Mononuclear cell (primary cell): Measurements from ENCODE around the gene SPACA9. TPM values are rescaled to one million over a fixed set of nuclear protein-coding genes. Genes with fewer than 3 reads are reported as not detected.
A peak's percentile ranks its signal among the peaks of the same experiment; 100 is the strongest.

Source experiments
- H3K27me3 ChIP-seq: 2 replicates; pipeline ENCODE4 v1.6.0; 2011; ENCODE audit warnings: low read length, control low read depth; ENCODE audit not compliant: insufficient read depth
- H3K4me1 ChIP-seq: 2 replicates; pipeline ENCODE4 v1.5.1; 2011; ENCODE audit warnings: mild to moderate bottlenecking, low read length, control low read depth; ENCODE audit not compliant: insufficient read depth
- H3K4me3 ChIP-seq: 2 replicates; pipeline ENCODE4 v1.5.1; 2011; ENCODE audit warnings: mild to moderate bottlenecking, low read length, moderate library complexity
- H3K9me3 ChIP-seq: 2 replicates; pipeline ENCODE4 v1.5.1; 2011; ENCODE audit warnings: low read depth, mild to moderate bottlenecking, control low read depth, low read length
- total RNA-seq: library from RNA; depleted of rRNA; stranded (reverse); fragments of >200 nt; gene quantifications from one replicate; pipeline ENCODE4 v1.2.3, GENCODE V29; 2012

SPACA9 gene
- total RNA-seq, 1 donor: 0.52 TPM

- H3K9me3 ChIP-seq: no peaks in the 10 kb centered on the region
These were observed 22.8 kb upstream of the SPACA9 start for GRCh38 chr9:132855904-132856303.

GRCh38 chr9:132857031-132857430 lies 21.7 kb upstream of the SPACA9 start:
- Histone ChIP-seq H3K27me3 (no peaks in the 10 kb centered on the region), H3K4me1 (no peaks in the 10 kb centered on the region), H3K9me3 (no peaks in the 10 kb centered on the region), H3K4me3 (no peak overlapping the region)

More at GRCh38 chr9:132855904-132856303, 22.8 kb upstream of the SPACA9 start:
- H3K27me3 ChIP-seq: no peaks in the 10 kb centered on the region
- no peaks in the 10 kb centered on the region for H3K4me1 ChIP-seq
- H3K4me3 ChIP-seq: no peak overlapping the region

- Histone ChIP-seq H3K4me3 (no peak overlapping the region), H3K9me3 (no peaks in the 10 kb centered on the region), H3K4me1 (no peaks in the 10 kb centered on the region), H3K27me3 (no peaks in the 10 kb centered on the region)
These were observed 20.9 kb upstream of the SPACA9 start for GRCh38 chr9:132857616-132858342.

GRCh38 chr9:132858751-132859150 lies 19.9 kb upstream of the SPACA9 start:
- H3K4me1 ChIP-seq: no peaks in the 10 kb centered on the region
- H3K4me3 ChIP-seq: no peak overlapping the region
- no peaks in the 10 kb centered on the region for H3K9me3 ChIP-seq
- no peaks in the 10 kb centered on the region for H3K27me3 ChIP-seq

- no peaks in the 10 kb centered on the region for H3K27me3 ChIP-seq
- H3K4me1 ChIP-seq: no peaks in the 10 kb centered on the region
- H3K9me3 ChIP-seq: no peaks in the 10 kb centered on the region
These were observed 17.0 kb upstream of the SPACA9 start for GRCh38 chr9:132861666-132862065.

GRCh38 chr9:132862533-132862932 lies 16.2 kb upstream of the SPACA9 start:
- Histone ChIP-seq H3K4me3 (no peak overlapping the region), H3K9me3 (no peaks in the 10 kb centered on the region), H3K4me1 (no peaks in the 10 kb centered on the region), H3K27me3 (no peaks in the 10 kb centered on the region)

More at GRCh38 chr9:132861666-132862065, 17.0 kb upstream of the SPACA9 start:
- no peak overlapping the region for H3K4me3 ChIP-seq

GRCh38 chr9:132863096-132863495 lies 15.6 kb upstream of the SPACA9 start:
- H3K4me1 ChIP-seq: no peaks in the 10 kb centered on the region
- H3K4me3 ChIP-seq: no peak overlapping the region
- no peaks in the 10 kb centered on the region for H3K27me3 ChIP-seq
- H3K9me3 ChIP-seq: no peaks in the 10 kb centered on the region

GRCh38 chr9:132864277-132864676 lies 14.4 kb upstream of the SPACA9 start:
- Histone ChIP-seq H3K9me3 (no peaks in the 10 kb centered on the region), H3K4me1 (no peaks in the 10 kb centered on the region), H3K27me3 (no peaks in the 10 kb centered on the region), H3K4me3 (no peak overlapping the region)

GRCh38 chr9:132864691-132865090 lies 14.0 kb upstream of the SPACA9 start:
- Histone ChIP-seq H3K4me1 (no peaks in the 10 kb centered on the region), H3K4me3 (no peak overlapping the region), H3K27me3 (no peaks in the 10 kb centered on the region), H3K9me3 (no peaks in the 10 kb centered on the region)

GRCh38 chr9:132866898-132867297 lies 11.8 kb upstream of the SPACA9 start:
- H3K4me3 ChIP-seq: no peak overlapping the region
- H3K27me3 ChIP-seq: no peaks in the 10 kb centered on the region
- no peaks in the 10 kb centered on the region for H3K4me1 ChIP-seq
- no peaks in the 10 kb centered on the region for H3K9me3 ChIP-seq

GRCh38 chr9:132869266-132869665 lies 9.4 kb upstream of the SPACA9 start:
- Histone ChIP-seq H3K27me3 (no peaks in the 10 kb centered on the region), H3K4me3 (no peak overlapping the region), H3K9me3 (no peaks in the 10 kb centered on the region), H3K4me1 (no peaks in the 10 kb centered on the region)

- Histone ChIP-seq H3K4me3 (no peak overlapping the region), H3K27me3 (no peaks in the 10 kb centered on the region), H3K9me3 (no peaks in the 10 kb centered on the region)
These were observed 5.3 kb upstream of the SPACA9 start for GRCh38 chr9:132873403-132873802.

GRCh38 chr9:132875159-132875558 lies 3.5 kb upstream of the SPACA9 start:
- no peak overlapping the region for H3K4me3 ChIP-seq
- no peaks in the 10 kb centered on the region for H3K27me3 ChIP-seq
- no peaks in the 10 kb centered on the region for H3K9me3 ChIP-seq
- peaks cover 22% of the 10 kb centered on the region for H3K4me1 ChIP-seq

More at GRCh38 chr9:132873403-132873802, 5.3 kb upstream of the SPACA9 start:
- H3K4me1 ChIP-seq: peaks cover 8% of the 10 kb centered on the region

GRCh38 chr9:132876849-132877248 lies 1.8 kb upstream of the SPACA9 start:
- Histone ChIP-seq H3K27me3 (no peaks in the 10 kb centered on the region), H3K4me1 (peaks cover 22% of the 10 kb centered on the region), H3K4me3 (no peak overlapping the region), H3K9me3 (no peaks in the 10 kb centered on the region)

- no peaks in the 10 kb centered on the region for H3K27me3 ChIP-seq
- H3K4me1 ChIP-seq: peaks cover 22% of the 10 kb centered on the region
- peak overlapping the region; percentile 84 for H3K4me3 ChIP-seq
- H3K9me3 ChIP-seq: no peaks in the 10 kb centered on the region
These were observed 1.3 kb upstream of the SPACA9 start for GRCh38 chr9:132877458-132877823.
